Measurements from ENCODE around the gene PLA2G4D.

The PLA2G4D gene, protein sequence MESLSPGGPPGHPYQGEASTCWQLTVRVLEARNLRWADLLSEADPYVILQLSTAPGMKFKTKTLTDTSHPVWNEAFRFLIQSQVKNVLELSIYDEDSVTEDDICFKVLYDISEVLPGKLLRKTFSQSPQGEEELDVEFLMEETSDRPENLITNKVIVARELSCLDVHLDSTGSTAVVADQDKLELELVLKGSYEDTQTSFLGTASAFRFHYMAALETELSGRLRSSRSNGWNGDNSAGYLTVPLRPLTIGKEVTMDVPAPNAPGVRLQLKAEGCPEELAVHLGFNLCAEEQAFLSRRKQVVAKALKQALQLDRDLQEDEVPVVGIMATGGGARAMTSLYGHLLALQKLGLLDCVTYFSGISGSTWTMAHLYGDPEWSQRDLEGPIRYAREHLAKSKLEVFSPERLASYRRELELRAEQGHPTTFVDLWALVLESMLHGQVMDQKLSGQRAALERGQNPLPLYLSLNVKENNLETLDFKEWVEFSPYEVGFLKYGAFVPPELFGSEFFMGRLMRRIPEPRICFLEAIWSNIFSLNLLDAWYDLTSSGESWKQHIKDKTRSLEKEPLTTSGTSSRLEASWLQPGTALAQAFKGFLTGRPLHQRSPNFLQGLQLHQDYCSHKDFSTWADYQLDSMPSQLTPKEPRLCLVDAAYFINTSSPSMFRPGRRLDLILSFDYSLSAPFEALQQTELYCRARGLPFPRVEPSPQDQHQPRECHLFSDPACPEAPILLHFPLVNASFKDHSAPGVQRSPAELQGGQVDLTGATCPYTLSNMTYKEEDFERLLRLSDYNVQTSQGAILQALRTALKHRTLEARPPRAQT

DNA sequence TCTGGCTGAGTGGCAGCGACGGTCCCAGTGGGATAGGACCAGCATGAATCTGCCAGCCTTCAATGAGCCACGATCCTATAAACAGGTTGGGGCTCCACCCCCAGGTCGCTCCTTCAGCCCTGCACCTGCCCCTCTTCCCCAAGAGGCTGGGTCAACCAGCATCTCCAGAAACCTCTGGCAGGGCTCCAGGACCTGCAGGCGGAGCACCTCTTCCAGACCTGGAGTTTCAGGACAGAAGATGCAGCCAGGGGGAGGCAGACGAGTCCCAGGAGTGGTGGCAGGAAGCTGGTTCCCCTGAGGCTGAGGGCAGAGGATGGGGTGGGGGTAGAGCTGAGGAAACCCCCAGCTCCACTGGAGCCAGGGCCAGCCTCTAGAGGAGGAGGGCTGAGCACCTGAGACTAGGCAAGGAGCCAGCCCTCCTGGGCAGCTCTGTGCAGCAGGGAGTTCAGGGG lies at the start of gene PLA2G4D:
TSS of gene PLA2G4D (minus strand) at position 51 of the 452 bp plus-strand sequence. CDS start 103 bp downstream, outside the sequence.
- no peak for DNase-seq

DNA sequence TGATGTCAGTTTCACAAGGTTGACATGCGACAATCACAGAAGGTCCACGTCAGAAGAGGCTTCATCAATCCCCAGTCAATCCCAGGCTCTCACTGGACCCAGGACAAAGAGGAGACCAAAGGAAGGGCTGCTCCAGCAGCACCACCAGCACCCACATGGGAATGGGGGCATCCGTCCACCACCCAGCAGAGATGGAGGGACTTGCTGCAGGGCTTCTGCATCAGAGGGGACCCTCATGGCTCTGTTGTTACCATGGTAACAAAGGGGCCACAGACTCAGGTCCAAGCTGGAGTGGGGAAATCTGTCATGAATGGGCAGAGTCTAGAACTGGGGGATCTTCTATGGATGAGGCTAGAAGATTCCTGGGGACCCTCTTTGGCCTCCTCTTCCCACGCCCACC lies 49.0 kb upstream of the PLA2G4D start:
- no peak for DNase-seq

DNA sequence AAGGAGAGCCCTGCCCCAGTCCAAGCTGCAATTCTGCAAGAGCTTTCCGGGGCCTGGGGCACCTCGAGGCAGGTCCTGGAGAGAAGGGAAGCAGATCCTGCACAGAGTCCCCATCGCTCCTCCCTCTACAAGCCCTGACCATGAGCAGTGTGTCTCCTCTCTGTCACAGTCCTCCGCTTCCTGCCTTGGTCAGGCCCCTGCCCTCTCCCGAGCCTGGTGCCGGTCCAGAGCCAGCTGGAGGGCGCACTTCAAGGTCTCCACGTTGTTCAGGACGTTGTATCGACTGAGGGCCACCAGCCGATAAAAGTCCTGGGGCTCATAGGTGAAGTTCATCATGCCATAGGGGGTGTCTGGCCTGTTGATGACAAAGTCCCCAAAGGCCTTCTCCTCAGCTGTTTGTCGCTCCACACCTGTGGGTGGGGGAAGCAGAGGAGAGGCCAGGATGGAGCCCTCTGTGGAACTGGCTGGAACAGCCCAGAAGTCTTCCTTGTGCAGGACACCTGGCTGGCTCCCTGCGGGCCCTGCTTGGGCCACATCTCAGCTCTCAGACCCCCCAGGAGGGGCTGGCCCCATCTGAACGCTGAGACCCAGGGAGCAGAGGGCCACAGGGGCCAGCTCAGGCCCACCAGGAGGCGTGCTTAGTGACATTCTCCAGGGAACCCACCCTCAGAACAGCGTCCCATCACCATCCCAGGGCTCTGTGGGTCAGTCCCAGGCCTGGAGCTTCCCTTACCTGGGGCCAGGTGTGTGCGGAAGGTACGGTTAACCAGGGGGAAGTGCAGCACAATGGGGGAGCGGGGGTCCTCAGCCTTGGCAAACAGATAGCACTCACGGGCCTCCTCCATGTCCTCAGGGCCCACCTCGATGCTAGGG lies 47.7 kb upstream of the PLA2G4D start:
- DNase-seq, result no peak

DNA sequence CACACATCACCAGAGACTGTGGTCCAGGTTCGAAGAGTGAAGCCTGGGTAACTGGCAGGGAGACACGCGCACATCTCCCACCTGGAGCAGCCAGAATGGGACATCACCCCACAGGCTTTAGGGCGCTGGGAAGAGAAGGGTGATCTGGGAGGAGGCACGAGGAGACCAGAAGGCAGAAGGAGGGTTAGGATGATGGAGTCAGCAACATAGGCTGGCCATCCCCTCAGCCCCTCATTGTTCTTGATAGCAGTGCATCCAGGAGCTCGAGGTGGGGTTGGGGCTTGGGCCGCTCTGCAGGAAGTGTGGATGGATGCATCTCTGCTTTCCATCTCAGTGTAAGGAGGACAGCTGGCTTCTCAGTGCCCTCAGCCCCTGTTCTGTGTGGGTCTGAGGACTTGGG lies 46.9 kb upstream of the PLA2G4D start:
- no peak for DNase-seq

DNA sequence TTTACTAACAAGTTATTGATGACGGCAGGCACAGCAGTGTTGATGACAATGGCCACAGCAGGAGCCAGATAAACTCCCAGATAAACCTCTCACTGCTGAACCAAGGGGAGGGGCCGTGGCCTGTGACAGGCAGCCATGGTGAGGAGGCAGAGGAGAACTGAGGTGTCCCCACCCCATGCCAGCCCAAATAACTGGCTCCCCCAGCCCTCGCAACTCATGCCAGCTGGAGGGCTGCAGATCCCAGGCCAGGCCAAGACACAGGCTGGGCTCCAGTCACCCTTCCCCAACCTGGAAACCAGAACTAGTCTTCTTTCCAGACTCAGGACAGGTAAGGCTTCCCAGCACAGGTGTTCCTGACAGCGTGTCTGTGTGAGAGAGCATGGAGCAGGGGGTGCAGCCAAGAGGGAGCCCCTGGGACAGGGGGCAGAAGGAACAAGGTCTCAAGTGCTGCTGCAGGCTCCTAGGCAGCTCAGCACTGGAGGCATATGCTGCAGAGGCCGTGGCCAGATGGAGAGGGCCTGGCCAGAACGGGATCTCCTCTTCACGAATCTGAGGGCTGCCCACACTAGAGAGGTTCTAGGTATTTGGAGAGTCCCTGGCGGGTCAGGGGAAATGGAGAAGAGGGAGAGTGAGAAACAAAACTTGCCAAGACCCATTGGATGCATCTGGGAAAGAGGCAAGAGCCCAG lies 46.2 kb upstream of the PLA2G4D start:
- no peak for DNase-seq

DNA sequence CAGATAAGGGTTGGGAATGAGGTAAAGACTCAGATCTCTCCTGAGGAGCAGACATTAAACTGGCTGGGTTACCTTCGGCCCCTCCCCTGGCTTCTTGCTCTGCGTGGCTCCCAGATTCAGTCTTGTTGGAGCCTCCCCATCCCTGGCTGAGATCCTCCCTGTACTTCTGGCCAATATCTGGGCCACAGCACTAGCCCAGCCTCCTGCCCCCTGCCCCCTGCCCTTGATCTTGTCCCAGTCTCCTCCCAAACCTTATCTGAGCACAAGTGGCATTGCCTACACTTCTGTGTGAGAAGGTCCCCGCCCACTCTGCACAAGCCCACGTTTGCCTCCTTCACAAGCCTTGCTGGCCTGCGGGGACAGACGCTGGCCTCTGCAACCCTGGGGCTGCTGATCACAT lies 45.2 kb upstream of the PLA2G4D start:
- DNase-seq, result no peak

DNA sequence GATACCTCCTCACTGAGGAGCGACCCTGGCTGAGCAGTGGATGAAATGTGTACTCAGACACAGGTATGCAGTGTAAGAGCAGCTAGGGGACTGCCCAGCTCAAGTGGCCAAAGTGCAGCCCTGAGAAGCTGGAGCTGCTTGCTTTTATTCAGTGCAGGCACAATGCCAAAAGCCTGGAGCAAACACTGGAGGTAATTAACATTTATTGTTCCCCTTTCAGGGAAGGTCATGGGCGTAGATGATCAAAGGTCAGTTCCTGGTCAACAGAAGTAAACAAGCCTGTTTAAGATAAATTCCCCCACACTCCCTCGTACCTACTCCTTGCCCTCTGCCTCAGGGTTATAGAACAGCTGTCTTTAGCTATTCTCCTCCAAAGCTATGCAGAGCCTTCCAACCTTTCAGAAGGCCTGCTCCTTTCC lies 44.6 kb upstream of the PLA2G4D start:
- no peak for DNase-seq

DNA sequence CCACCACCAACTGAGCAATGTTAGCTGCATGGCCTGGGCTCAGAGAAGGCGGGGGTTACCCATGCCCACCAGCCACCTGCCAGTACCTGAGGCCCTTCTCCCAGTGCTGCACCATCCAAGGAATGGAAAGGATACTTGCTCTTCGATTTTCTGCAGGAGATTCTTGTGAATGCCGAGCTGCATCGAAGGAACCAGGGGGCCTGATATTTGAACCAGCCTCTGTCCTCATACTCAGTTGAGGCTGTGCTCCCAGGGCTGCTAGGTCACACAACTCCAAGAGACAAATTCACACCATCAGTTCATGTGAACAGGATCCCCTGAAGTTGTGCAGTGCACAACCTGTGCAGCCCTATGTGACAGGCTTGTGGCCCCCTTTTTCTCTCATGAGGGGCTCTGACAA lies 44.0 kb upstream of the PLA2G4D start:
- DNase-seq, result no peak

DNA sequence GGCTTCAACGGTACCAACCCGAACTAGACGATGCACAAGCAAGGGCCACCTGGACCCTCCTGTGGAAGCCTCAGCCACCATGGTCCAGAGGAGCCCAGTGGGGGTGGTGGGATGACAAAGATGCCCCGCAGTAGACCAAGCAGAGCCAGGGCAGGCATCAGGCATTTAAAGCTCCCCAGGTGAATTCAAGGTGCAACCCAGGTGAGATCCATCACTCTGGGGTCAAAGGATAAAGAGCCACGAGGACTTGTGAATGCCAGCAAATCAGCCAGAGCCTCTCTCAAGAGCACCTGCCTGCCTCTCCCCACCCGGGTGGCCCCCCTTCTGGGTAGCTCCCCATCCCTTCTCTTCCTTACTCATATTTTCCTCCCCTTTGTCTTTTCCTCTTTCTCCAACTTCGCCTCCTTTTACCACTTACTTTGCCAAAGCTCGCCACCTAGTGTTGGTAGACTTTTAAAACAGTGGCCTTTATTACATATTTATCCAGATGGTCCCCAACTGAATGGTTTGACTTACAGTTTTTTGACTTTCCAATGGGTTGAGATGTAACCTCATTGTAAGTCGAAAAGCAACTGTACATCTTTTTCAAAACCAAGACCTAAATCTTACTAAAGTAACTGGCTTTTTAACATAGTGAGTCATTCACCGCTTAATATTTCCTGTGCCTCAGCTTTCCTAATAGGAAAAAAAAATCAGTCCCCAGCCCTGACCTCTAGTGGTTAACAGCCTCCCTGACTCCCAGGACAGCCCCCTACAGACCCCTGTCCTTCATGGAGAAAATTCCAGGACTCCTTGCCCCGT lies 43.3 kb upstream of the PLA2G4D start:
- DNase-seq, result peak in 1 of 2 donors; percentile 23

DNA sequence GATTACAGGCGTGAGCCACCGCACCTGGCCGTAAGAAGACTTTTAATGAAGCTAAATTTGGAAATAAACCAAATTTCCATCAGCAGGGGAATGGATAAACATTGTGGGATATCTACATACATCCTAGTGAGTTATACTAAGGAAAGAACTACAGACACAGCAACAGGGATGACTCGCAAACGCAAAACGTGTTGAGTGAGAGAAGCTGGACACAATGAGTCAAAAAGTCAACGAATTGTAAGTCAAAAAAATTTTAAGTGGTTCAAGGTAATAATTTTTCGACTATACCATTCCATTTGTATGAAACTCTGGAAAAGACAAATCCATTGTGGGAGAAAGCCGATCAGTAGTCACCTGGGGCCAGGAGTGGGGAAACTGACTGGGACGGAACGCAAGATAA lies 42.2 kb upstream of the PLA2G4D start:
- no peak for DNase-seq

DNA sequence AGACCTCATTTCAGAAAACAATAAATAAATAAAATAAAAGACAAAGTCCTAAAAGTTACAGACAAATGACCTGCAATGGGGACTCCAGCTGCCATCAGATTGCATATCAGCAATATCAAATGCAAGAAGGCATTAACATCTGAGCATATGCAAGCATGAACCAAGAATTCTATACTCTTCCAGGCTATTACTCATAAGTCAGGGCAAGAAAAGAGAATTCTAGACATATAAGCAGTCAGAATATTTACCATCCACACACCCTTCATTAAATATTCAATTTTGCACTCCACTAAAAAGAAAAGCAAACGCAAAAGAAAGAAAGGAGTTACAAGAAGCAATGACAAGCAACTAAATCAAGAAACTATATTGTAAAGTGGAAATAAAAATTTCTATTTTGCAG lies 41.0 kb upstream of the PLA2G4D start:
- DNase-seq, result no peak

DNA sequence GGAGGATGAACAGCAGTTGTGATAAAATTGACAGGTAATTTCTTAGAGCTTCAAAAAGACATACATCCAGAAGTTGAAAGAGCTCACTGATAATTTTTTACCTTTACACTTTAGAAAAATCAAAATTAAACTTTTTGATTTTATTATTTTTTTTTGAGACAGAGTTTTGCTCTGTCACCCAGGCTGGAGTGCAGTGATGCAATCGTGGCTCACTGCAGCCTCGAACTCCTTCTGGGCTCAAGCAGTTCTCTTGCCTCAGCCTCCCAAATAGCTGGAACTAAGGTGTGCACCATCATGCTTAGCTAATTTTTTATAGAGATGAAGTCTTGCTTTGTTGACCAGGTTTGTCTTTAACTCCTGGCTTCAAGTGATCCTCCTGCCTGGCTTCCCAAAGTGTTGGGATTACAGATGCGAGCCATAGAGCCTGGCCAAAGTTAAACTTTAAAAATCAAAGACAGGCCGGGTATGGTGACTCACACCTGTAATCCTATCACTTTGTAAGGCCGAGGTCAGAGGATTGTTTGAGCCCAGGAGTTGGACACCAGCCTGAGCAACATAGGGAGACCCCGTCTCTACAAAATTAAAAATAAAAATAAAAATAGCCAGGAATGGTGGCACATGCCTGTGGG lies 40.4 kb upstream of the PLA2G4D start:
- no peak for DNase-seq

DNA sequence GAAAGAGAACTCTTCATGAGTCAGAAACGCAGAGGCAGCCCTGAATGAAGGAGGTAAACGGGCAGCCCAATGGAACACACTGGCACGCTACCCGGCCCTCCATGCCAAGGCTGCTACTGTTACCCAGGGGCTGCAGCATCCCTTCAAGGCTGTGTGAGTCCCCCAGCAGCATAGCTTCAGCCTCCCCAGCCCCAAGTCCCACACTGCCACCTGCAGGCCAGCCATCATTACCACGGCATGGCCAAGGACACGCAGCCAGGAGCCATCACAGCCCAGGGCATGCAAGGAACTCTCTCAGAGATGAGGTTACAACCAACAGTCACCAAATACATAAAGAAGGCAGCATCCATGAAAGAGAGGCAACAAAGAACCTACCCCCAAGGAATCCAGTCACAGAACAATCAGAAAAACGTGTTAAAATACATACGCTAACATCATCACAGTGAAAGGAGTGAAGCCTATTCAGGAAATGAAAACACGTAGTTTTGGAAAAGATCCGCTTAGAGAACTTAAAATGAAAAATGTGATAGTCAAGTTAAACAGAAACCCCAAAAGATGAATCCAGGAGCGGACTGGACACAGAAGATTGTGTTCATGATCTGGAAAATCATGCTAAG lies 39.6 kb upstream of the PLA2G4D start:
- DNase-seq, result peak; percentile 39 to 47

DNA sequence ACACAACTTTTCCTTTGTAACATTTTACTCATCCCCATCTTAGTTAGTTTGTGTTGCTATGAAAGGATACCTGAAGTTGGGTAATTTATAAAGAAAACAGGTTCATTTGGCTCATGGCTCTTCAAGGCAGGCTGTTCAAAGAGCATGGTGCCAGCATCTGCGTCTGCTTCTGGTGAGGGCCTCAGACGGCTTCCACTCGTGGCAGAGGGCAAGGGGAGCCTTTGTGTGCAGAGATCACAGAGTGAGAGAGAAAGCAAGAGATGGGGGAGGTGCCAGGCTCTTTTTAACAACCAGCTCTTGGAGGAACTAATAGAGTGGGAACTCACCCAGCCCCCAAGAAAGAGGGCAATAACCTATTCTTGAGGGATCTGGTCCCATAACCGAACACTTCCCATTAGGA lies 39.0 kb upstream of the PLA2G4D start:
- DNase-seq, result no peak

DNA sequence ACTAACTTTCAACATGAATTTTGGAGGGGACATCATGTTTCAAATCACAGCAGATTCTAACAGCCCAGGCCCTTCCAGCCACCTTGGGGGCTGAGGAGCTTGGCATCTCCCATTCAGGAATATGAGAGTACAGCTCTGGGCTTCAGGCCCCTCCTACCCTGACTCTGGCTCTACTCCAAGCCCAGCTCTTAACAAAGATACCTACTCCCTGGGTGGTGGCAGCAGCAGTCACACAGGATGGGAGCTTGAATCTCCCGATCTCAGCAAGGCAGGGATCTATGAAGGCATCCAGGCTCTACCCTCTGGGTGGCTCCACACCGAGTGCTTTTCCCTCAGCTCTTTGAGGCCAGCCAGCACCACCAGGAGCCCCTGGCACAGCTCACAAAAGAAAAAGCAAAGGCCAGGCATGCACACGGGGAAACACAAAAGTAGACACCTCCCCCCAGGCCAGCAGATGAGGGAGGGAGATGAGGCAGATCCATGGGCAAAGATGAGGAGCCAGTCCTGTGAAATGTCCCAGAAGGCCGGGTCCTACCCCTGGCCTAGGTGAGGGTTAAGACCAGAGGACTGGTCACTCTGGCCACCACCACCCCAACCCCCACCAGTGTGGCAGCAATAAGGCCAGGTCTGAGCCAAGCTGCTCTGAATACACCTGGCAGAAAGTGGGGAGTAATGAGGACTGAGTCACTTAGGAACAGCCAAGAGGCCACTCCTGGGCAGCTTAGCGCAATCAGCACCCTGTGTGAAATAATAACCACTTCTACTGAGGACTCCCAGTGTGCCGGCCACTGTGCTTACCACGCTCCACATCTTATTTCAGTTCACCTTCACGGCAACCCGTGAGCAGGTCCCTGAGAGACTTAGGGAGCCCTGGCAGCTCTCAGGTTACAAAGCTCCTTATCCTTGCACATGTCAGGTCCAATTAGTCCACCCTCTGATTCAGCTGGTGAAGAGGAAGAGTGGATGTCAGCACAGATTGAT lies 37.8 kb upstream of the PLA2G4D start:
- DNase-seq, result no peak

DNA sequence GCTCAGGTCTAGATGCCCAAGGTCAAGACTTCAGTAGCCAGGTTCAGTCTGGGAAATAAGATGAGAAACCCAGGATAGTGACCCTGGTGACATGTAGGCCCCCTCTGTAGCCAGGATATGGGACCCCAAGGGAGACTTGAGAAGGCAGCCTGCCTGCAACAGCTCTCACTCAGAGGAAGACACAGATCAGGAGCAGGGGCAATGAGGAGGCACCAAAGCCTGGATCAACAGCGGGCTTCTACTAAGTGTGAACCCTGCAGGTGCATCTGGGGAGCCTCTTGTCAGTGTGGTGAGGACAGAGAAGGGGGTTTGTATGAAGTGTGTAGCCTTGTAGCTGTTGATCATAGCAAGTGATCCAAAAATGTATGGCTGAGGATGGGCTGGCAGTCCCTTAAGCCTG lies 36.6 kb upstream of the PLA2G4D start:
- DNase-seq, result no peak

DNA sequence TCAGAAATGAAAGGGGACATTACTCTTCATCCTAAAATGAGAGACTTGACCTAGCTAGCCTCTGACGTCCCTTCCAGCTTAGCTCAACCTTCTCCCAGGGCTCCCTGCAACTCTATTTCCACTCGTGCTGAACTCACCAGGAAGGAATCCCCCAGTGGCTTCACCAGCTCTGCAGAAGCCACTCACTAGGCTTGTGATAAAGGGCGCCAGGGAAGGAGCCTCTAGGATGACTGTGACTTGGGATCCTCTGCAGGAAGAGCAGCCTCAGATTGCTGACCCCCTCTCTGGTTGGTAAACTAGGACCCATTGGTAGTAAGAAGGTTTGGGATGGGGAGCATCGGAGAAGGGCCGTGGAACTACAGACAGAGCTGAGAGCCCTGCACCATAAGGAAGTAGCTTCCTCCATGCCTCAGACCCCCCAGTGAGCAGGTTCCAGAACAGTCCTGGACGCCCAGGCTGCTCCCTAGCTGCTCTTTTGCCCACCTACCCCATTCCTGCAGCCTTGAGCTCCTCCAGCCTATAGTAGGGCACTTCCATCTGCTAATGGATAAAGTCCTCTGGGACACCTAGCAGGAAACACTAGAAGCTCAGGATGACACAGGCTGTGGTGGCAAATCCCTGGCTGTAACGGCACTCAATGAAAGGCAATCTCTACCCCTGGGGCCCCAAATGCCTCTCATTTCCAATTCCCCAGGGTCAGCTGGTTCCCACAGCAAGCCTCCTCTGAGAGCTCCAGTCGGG lies 36.1 kb upstream of the PLA2G4D start:
- DNase-seq, result no peak

DNA sequence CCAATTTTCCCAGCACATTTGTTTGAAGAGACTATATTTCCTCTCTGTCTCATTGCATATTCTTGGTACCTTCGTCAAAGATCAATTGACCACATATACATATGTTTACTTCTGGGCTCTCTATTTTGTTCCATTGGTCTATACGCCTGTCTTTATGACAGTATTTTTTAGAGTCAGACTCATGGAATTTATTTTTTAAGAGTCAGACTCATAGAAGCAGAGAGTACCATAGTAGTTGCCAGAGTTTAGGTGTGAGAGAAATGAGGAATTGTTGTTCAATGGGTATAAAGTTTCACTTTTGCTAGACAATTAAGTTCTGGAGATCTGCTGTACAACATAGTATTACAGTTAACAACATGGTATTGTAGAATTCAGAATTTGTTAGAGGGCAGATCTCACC lies 35.0 kb upstream of the PLA2G4D start:
- DNase-seq, result no peak

DNA sequence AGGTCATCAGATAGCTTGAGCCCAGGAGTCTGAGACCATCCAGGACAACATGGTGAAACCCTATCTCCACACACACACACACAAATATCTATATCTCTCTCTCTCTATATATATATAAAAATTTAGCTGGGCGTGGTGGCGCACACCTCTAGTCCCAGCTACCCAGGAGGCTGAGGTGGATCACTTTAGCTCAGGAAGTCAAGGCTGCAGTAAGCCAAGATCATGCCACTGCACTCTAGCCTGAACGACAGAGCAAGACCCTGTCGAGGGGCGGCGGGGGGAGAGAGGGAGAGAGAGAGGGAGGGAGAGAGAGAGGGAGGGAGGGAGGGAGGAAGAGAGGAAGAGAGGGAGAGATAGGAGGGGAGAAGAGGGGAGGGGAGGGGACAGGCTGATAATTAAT lies 34.1 kb upstream of the PLA2G4D start:
- DNase-seq, result no peak

All from bone marrow (tissue), 2 donors.